ENCODE results near the gene POC1A.

DNA sequence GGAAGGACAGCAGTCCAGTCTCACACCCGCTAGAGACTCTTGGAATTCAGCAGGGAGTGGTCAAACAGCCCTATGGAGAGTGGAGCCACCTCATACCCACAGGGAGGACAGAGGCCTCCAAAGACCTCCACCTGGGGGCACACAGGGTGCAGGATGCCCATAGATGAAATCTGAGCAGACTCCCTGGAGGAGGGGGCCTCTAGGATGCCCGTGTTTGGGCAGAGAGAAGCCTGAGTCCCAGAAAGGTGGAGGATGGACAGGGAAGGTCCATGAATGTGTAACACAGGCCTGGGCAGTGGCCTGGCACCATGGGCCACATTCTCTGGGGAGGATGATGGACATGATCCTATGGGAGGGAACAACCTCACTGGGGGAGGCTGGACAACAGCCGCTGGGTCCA is 119.6 kb downstream of the POC1A start:
- TF ChIP-seq POLR2A (IDR thresholded peaks at IDR 0.05; ENCODE audit: low read depth, low read length), result no peak
- TF ChIP-seq POLR2AphosphoS5 (IDR thresholded peaks at IDR 0.05; ENCODE audit: low read depth, low read length), result no peak
- TF ChIP-seq TAF1 (IDR thresholded peaks at IDR 0.05; ENCODE audit: borderline replicate concordance, low read depth, low read length), result no peak

All from GM12892 (cell line).